NCI-H226 (cell line): ENCODE data around the gene MFAP2.

Experiments used
- DNase-seq: peaks from one replicate; pipeline ENCODE4 v3.0.0-alpha.2; 2015

MFAP2 gene

GRCh38 chr1:17007121-17007520 is 26.7 kb upstream of the MFAP2 start:
- DNase-seq = no peak

- DNase-seq = no peak
Observed at GRCh38 chr1:17005365-17005740, 24.9 kb upstream of the MFAP2 start.

GRCh38 chr1:17004466-17005364 is 24.3 kb upstream of the MFAP2 start:
- DNase-seq = no peak

- DNase-seq = no peak
Observed at GRCh38 chr1:17002524-17002902, 22.1 kb upstream of the MFAP2 start.

GRCh38 chr1:17001760-17002523 is 21.5 kb upstream of the MFAP2 start:
- DNase-seq = no peak

- DNase-seq = no peak
Observed at GRCh38 chr1:16999863-17000262, 19.4 kb upstream of the MFAP2 start.

GRCh38 chr1:16998589-16998988 is 18.2 kb upstream of the MFAP2 start:
- no peak for DNase-seq

GRCh38 chr1:16996845-16997244 is 16.4 kb upstream of the MFAP2 start:
- no peak for DNase-seq

- DNase-seq = no peak
Observed at GRCh38 chr1:16993521-16994038, 13.2 kb upstream of the MFAP2 start.

- DNase-seq = no peak
Observed at GRCh38 chr1:16992675-16993074, 12.3 kb upstream of the MFAP2 start.

GRCh38 chr1:16992102-16992501 is 11.7 kb upstream of the MFAP2 start:
- DNase-seq = no peak

GRCh38 chr1:16991571-16991970 is 11.2 kb upstream of the MFAP2 start:
- no peak for DNase-seq

- no peak for DNase-seq
Observed at GRCh38 chr1:16989676-16990391, 9.4 kb upstream of the MFAP2 start.

- no peak for DNase-seq
Observed at GRCh38 chr1:16988210-16988609, 7.8 kb upstream of the MFAP2 start.

- no peak for DNase-seq
Observed at GRCh38 chr1:16986962-16987361, 6.5 kb upstream of the MFAP2 start.

GRCh38 chr1:16986560-16986959 is 6.1 kb upstream of the MFAP2 start:
- no peak for DNase-seq

- DNase-seq = no peak
Observed at GRCh38 chr1:16986113-16986512, 5.7 kb upstream of the MFAP2 start.

- DNase-seq = peak; percentile 99
Observed at GRCh38 chr1:16984717-16985116, 4.3 kb upstream of the MFAP2 start.

GRCh38 chr1:16983649-16984048 is 3.2 kb upstream of the MFAP2 start:
- no peak for DNase-seq

GRCh38 chr1:16982902-16983301 is 2.5 kb upstream of the MFAP2 start:
- DNase-seq = no peak

- peak; percentile 88 for DNase-seq
Observed at GRCh38 chr1:16981269-16981849, 939 bp upstream of the MFAP2 start.

GRCh38 chr1:16979475-16980327 is 719 bp downstream of the MFAP2 start:
- no peak for DNase-seq
